Left lung (tissue), 10 donors: ENCODE results near the gene P3H2. TPM values are rescaled to one million over a fixed set of nuclear protein-coding genes. Genes with fewer than 3 reads are reported as not detected.

ENCODE experiments used
- ATAC-seq: fragments of 200-7000 bp; cut with Tn5 transposase; one replicate; pipeline ENCODE4 v1.9.1; 2020; ENCODE audit warnings: moderate library complexity
- DNase-seq, 4 donors: peaks; one replicate each; pipeline ENCODE4 v3.0.0-alpha.2; 2013 to 2020
- H3K27ac ChIP-seq, 2 donors: fragments of 200-600 bp; sonication (generic) in 1 of 2; one replicate each; pipeline versions ENCODE4 v1.5.0 to v1.8.0; 2020 to 2021
- H3K27me3 ChIP-seq, 2 donors: fragments of 200-600 bp; sonication (generic) in 1 of 2; one replicate each; pipeline versions ENCODE4 v1.5.0 to v1.8.0; 2020 to 2021
- H3K36me3 ChIP-seq, 2 donors: fragments of 200-600 bp; sonication (generic) in 1 of 2; one replicate each; pipeline versions ENCODE4 v1.5.0 to v1.8.0; 2020 to 2021
- H3K4me1 ChIP-seq, 2 donors: fragments of 200-600 bp; one replicate each; pipeline ENCODE4 v1.8.0; 2021
- H3K4me3 ChIP-seq, 2 donors: fragments of 200-600 bp; sonication (generic) in 1 of 2; one replicate each; pipeline versions ENCODE4 v1.5.0 to v1.8.0; 2020 to 2021; ENCODE audit warnings: mild to moderate bottlenecking in 1 of 2
- H3K9me3 ChIP-seq, 2 donors: fragments of 200-600 bp; sonication (generic) in 1 of 2; one replicate each; pipeline versions ENCODE4 v1.5.0 to v1.8.0; 2020 to 2021
- CTCF ChIP-seq, 2 donors: fragments of 200-600 bp; sonication (generic) in 1 of 2; IDR thresholded peaks; one replicate each; pipeline versions ENCODE4 v1.5.0 to v1.8.0; 2021; ENCODE audit warnings: antibody characterized with exemption in 2 of 2
- intact Hi-C, 2 donors: fragments of 100-400 bp; cut with DNase I; formaldehyde crosslinking; loops; one replicate each; pipeline versions ENCODE4 v1.11.2 to v1.14.2; 2022
- polyA plus RNA-seq, 6 donors: library from polyadenylated mRNA; unstranded; fragments of 120-200 nt; gene quantifications; one replicate each; pipeline ENCODE4 v1.2.1, GENCODE V29; 2013; ENCODE audit not compliant: insufficient read length in 6 of 6
- total RNA-seq, 2 donors: library from RNA; stranded (reverse); fragmentation: NEBNext Ultra II Directional; extraction: Animal tissue kit (Norgen Biotek cat#: 25700); gene quantifications; one replicate each; pipeline ENCODE4 v1.2.1, GENCODE V29; 2021
- donor health status: DM: no; HTN: yes; CAD: no.
- donor health status: DM: no; HTN: no; CAD: no.

The P3H2 gene
- total and polyA plus RNA-seq, 8 donors = 29.1 to 50.7 (median 36.1) TPM

GRCh38 chr3:190125436-190126068 is 4.9 kb upstream of the P3H2 start:
- no peaks in the 10 kb centered on the region for H3K36me3 ChIP-seq
- no peaks in the 10 kb centered on the region for H3K9me3 ChIP-seq
- H3K4me1 ChIP-seq = peaks cover 0 to 9% of the 10 kb centered on the region in 2 donors
- peak overlapping the region; percentile 31 to 50 for H3K27ac ChIP-seq
- no peak for TF ChIP-seq CTCF (IDR thresholded peaks at IDR 0.05)
- DNase-seq (no peak), ATAC-seq (peak; percentile 47)
- intact Hi-C loops = no loop called here
- no peak overlapping the region for H3K4me3 ChIP-seq
- H3K27me3 ChIP-seq = peaks cover 0 to 23% of the 10 kb centered on the region in 2 donors

GRCh38 chr3:190124067-190124466 is 3.4 kb upstream of the P3H2 start:
- Histone ChIP-seq H3K27ac (no peak overlapping the region), H3K4me1 (peaks cover 0 to 23% of the 10 kb centered on the region in 2 donors), H3K27me3 (peaks cover 0 to 37% of the 10 kb centered on the region in 2 donors), H3K9me3 (no peaks in the 10 kb centered on the region), H3K36me3 (no peaks in the 10 kb centered on the region), H3K4me3 (no peak overlapping the region)
- ATAC-seq (no peak), DNase-seq (no peak)
- intact Hi-C loops = no loop called here
- no peak for TF ChIP-seq CTCF (IDR thresholded peaks at IDR 0.05)

- intact Hi-C loops = no loop called here
- H3K9me3 ChIP-seq = no peaks in the 10 kb centered on the region
- DNase-seq (no peak), ATAC-seq (no peak)
- no peaks in the 10 kb centered on the region for H3K36me3 ChIP-seq
- no peak overlapping the region for H3K4me3 ChIP-seq
- H3K27me3 ChIP-seq = peaks cover 0 to 43% of the 10 kb centered on the region in 2 donors
- TF ChIP-seq CTCF (IDR thresholded peaks at IDR 0.05) = no peak
- peaks cover 0 to 23% of the 10 kb centered on the region in 2 donors for H3K4me1 ChIP-seq
- no peak overlapping the region for H3K27ac ChIP-seq
Measured at GRCh38 chr3:190122198-190122771, 1.6 kb upstream of the P3H2 start.

- Histone ChIP-seq H3K36me3 (no peaks in the 10 kb centered on the region), H3K27ac (peak overlapping the region; percentile 70 to 79), H3K4me3 (peak overlapping the region in 1 of 2 donors; percentile 57), H3K9me3 (no peaks in the 10 kb centered on the region), H3K4me1 (peaks cover 0 to 23% of the 10 kb centered on the region in 2 donors), H3K27me3 (peaks cover 0 to 43% of the 10 kb centered on the region in 2 donors)
- ATAC-seq (no peak), DNase-seq (no peak)
- intact Hi-C loops = no loop called here
- TF ChIP-seq CTCF (IDR thresholded peaks at IDR 0.05) = no peak
Measured at GRCh38 chr3:190121383-190121782, 686 bp upstream of the P3H2 start.

GRCh38 chr3:190121061-190121377 is 322 bp upstream of the P3H2 start:
- peak overlapping the region; percentile 70 to 79 for H3K27ac ChIP-seq
- no peak for ATAC-seq

More at GRCh38 chr3:190121061-190121377, 322 bp upstream of the P3H2 start:
- H3K9me3 ChIP-seq = no peaks in the 10 kb centered on the region
- H3K4me1 ChIP-seq = peaks cover 0 to 23% of the 10 kb centered on the region in 2 donors
- H3K4me3 ChIP-seq = peak overlapping the region; percentile 57 to 66
- no peaks in the 10 kb centered on the region for H3K36me3 ChIP-seq
- intact Hi-C loops = no loop called here
- TF ChIP-seq CTCF (IDR thresholded peaks at IDR 0.05) = no peak
- peaks cover 0 to 43% of the 10 kb centered on the region in 2 donors for H3K27me3 ChIP-seq
- DNase-seq = no peak
